Measurements from ENCODE around the gene SERPINB4. TPM values are rescaled to one million over a fixed set of nuclear protein-coding genes. Genes with fewer than 3 reads are reported as not detected.
"Not testable (repeated sequence)": the region's sequence is repeated elsewhere in the genome, so short reads cannot be mapped to it uniquely, and the experiment has no call there.

SERPINB4 gene
- total RNA-seq (2014; rRNA removed) = not detected in 2 replicates
- not detected for polyA plus RNA-seq (2012)

DNA sequence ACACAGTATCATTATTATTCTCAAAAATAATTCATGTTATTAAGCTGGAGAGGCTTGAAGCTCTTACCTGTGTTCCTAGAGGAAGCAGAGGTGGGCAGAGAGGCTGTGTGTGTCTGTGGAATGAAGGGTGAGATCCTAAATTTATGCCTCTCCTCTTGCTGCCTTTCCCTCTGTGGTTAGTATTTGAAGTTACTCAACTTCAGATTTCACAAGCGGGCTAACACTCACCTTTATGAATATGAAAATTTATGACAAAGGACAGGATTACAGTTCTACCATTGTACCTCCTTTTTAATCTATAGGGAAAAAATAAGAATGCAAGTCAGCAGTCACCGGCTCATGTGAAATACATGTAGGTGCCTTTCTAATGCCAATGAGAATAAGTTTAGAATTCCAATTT lies at the start of gene SERPINB4:
TSS of gene SERPINB4 (minus strand) at position 115 of the 400 bp plus-strand sequence. CDS start 679 bp downstream, outside the sequence.
- DNase-seq (ENCODE audit: low read depth) = not testable (repeated sequence)

DNA sequence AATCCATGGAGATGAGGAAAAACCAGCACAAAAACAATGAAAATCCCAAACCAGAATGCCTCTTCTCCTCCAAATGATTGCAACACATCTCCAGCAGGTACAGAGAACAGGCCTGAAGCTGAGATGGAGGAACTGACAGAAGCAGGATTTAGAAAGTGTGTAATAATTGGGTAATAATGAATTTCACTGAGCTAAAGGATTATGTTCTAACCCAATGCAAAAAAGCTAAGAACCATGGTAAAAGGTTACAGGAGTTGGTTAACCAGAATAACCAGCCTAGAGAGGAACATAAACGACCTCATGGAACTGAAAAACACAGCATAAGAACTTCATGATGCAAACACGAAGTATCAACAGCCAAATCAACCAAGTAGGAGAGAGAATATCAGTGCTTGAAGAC lies 45.0 kb upstream of the SERPINB4 start:
- DNase-seq (ENCODE audit: low read depth) = no peak

DNA sequence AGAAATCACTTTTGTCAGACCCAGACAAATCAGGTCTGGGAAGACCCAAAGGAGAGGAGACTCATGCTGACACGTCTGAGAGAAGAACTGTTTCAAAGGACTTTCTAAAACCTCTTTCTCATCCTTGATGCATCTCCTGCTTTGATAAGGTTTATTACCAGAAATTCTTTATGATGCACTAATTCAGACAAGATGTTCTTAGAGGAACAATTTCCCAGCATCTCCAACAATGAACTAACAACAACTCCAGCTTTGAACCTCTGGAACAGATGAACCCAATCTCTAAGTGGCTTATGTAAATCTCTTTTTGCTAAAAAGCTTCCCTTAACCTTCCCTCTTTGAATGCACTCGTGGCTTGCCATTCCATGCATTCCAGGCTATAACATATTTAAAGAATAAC lies 42.8 kb upstream of the SERPINB4 start:
- DNase-seq (ENCODE audit: low read depth) = no peak

DNA sequence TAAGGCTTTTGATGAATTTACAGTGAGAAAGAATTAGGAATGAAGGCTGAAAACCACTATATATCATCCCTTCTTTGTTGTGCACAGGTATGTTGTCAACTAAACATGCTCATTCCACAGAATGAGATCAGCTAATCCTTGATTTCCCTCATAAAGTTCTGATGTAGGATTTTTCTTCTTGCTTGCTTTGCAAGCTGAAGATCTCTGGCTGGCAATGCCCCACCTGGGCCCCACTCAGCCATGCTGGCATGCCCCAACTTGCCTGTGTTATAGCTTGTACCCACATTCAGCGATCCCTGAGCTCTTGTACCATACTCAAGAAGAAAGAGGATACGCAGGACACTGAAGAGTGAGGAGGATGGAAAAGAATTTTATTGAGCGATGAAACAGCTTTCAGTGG lies 40.7 kb upstream of the SERPINB4 start:
- no peak for DNase-seq (ENCODE audit: low read depth)

DNA sequence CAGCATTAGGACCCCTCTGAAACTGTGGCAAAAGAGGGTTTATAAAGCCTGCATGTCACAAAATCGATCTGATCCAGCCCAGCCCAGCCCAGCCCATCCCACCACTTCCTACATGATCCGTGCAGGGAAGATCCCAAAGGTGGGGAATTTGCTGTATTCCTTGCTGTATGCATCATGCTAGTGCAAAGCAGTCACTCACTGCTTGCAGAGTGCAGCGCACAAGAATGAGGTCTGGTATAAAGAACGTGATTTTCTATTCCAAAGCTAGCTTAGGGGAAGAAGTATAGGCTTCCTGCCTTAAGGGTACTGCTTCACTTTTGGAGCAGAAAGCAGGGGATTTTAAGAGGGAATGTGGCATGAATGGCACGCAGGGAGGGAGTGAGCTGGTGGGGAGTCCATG lies 39.8 kb upstream of the SERPINB4 start:
- DNase-seq (ENCODE audit: low read depth) = no peak

DNA sequence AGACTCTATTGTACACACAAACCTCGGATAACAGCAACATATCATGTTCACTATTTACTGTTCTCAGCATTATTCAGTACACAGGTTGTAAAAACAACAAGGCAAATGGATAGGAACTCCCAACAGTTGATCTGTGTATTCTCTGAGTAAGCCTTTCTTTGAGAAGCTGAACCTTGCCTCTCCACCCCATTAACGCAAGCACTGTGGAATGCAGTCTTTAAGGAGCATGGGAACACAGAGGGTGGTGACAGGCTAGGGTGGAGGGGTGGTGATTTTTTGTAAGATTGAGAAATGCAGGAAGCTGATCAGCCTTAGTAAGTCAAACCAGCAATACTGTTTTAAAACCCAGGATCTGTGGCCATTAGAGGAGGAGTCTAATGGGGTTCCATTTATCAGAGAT lies 39.1 kb upstream of the SERPINB4 start:
- DNase-seq (ENCODE audit: low read depth) = peak; percentile 89

DNA sequence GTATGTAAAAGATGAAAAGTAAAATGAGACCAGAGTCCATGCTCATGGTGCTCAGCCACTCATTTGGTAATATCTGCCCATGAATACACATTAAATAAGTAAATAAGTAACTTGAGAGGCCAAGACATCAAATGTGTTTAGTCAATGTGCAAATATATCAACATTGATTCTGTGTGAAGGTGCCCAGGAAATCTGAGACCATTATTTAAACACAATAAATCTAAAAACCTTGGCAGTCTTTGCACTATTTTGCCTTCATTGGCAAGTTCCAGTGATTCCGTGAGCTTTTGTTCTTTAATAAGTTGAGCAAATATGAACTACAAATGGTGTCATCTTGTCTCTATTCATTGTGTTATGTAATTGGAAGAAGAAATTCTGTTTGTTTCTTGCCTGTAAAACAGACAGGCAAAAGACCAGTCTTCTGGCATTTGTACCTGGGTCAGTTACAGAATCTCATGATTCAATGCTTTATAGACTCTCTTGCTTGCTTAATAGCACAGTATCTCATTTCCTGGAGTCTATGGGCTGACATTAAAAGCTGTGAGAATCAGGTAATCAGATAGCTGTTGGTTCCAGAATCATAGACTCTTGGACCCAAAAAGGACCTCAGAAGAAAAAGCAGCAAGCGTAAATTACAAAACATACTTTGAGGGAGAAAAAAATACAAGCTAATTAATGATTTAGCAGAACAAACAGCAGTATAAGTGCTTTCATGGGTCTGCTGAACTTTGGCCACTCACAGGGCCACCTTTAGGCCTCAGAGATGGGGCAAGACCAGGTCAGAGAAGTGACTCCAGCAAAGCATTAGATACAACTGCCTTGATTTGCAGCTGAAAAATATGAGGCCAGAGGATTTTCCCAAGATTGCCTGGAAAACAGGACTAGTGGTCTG lies 37.6 kb upstream of the SERPINB4 start:
- DNase-seq (ENCODE audit: low read depth) = no peak

DNA sequence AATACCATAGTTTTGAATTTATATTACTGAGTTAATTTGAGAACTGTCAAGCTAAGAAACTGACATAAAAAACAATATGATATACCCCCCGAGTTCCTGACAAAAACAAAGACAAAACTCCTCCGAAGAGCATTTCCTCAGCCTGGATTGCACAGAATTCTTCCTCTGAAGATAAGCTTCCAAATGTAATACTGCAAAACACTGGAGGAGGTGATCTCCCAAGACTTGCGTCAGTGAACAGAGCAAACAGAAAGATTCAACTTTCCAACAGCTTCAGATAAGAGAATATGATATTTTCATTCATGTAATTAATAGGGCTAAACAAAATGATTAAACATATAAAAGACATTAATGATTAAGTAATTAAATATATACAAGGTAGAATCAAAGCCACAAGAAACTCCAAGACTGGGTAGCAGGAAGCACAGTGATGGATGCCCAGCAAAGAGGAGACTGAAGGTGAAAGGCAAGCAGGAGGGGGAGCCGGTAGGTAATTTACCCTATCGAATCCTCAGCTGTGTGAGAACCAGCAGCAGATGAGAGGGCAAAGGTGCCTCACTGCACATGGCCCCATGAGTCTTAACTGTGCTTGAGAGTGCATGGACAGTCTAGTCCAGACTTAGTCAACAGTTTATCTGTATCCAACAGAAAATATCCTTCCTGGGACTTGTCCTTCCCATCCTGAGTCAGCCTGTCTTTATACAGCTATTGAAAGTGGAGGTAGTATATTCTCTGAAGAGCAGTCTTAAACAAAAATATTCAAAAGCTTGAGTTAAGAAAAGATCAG lies 36.0 kb upstream of the SERPINB4 start:
- DNase-seq (ENCODE audit: low read depth) = no peak

DNA sequence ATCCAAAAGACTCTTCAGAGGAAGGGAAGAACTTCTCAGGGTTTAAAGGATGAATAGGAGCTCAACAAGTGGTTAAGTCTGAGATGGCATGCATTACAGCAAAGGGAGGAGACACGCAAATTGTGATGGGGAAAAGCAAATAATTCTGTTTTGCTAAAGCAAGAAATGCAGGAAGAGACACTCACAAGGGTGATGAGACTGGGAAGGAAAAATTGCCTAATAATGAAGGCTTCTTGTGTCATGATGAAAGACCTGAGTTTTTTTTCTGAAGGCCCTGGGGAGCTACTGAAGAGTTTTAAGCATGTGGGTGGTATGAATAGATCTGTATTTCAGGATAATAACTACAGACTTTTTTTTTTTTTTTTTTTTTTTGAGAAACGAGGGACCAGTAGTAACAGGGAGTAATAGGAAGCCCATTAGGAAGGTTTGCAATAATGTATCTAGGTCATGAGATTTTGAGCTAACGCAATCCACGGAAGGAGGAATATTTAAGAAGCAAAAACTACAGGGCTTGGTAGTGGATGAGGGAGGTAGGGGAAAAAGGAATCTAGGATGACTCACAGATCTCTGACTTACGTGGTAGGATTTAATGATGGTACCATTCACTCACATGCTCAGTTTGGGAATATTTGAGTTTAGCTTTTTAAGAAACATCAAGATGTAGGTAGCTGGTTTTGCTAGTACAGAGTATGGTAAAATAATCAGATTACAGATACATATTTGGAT lies 33.6 kb upstream of the SERPINB4 start:
- DNase-seq (ENCODE audit: low read depth) = peak; percentile 8

DNA sequence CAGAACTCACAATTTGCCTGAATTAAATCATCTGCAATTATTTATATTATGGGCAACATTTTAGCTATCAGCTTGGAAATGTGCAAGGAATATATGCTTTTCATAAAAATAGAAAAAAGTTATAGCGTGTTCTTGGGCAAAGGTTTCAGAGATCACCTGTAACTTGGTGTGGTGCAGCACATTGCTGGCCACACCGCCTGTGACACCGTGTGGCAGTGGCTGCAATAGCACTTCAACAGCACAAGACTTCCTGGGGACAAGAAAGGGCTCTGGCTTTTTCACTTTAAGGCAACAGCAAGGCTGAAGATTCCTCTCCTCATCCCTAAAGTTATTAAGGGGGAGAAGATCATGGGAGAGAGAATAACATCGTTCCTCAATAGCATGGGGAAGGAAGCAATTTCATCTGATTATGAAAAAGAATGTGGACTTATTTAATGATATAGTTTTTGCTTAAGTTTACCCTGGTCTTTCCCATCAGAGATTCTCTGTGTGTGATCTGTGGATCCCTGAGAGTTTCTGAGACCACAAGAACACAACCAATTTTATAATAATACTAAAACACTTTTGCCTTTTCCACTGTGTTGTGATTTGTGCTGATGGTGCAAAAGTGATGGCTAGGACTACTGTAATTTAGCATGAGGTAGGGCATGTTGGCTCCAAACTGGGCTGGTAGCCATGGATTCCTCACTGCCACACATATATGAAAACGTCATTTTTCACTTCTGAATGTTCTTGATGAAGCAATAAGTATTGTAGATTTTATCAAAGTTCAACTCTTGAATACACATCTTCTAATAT lies 32.7 kb upstream of the SERPINB4 start:
- DNase-seq (ENCODE audit: low read depth) = peak; percentile 7

DNA sequence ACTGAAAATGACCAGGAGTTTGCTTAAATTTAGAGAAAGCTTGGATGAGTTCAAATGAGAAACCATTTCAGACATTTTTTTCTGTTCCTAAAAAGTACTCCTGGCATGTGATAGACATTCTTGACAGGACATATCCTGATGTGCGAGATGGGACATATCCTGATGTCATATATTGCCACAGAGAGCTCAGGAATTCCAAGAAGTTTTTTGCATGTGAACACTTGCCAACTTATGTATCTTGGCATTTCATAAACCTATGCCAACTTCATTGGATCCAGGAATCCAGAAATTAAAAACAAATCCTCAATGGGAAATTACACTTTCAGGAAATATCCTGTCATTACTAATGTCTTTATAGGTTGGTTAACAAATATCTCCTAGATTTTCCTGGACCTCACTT lies 20.5 kb upstream of the SERPINB4 start:
- no peak for DNase-seq (ENCODE audit: low read depth)

DNA sequence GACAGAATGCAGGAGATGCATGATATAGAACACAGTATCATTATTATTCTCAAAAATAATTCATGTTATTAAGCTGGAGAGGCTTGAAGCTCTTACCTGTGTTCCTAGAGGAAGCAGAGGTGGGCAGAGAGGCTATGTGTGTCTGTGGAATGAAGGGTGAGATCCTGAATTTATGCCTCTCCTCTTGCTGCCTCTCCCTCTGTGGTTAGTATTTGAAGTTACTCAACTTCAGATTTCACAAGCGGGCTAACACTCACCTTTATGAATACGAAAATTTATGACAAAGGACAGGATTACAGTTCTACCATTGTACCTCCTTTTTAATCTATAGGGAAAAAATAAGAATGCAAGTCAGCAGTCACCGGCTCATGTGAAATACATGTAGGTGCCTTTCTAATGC lies 17.7 kb upstream of the SERPINB4 start, which contains the start of gene SERPINB3:
TSS of gene SERPINB3 (minus strand) at position 144 of the 400 bp plus-strand sequence. CDS start 677 bp downstream, outside the sequence.
- not testable (repeated sequence) for DNase-seq (ENCODE audit: low read depth)

DNA sequence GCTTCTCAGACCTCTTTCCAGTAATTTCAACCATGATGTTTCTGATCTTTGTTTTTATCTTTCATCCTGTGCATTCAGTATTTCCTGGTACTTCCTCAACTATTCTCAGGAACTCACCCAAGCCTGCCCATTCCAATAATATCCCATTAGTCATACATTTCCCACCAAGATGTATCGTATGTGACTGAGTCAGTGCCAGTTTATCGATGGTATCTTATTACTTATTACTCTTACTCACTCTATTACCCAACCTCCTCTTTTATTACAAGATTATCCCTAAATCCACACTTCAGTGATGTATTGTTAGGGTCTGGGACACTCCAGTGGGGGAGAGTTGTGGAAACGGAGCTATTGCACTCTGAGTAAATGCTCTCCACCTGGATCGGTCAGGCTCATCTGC lies 14.9 kb upstream of the SERPINB4 start:
- DNase-seq (ENCODE audit: low read depth) = peak; percentile 43

DNA sequence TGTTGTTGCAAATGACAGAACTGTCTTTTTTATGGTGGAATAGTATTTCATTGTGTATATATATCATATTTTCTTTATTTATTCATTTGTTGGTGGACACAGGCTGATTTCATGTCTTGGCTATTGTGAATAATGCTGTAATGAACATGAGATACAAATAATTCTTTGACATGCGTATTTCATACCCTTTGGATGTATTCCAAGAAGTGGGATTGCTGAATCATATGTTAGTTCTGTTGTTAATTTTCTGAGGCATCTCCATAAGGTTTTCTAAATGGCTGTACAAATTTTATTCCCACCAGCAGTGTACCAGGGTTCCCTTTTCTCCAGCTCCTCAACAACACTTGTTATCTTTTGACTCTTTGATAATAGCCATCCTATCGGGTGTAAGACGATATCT lies 6.2 kb upstream of the SERPINB4 start:
- peak; percentile 43 for DNase-seq (ENCODE audit: low read depth)

DNA sequence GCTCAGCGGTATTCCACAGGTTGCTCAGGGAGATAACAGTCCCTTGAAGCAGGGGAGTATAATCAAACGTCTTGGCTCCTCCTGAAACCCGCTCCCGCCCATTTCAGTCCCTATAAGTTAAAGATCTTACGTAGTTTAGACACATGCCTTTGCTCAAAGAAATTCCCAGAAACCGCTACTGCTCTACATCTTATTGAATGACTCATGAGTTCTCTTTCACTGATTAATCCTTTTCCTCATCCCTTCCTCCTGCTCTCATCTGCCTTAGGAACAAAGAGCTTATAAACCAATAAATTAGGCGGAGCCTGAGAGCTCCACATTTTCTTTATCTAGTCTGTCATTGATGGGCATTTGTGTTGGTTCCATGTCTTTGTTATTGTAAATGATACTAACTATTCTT lies 4.2 kb upstream of the SERPINB4 start:
- peak; percentile 16 for DNase-seq (ENCODE audit: low read depth)

DNA sequence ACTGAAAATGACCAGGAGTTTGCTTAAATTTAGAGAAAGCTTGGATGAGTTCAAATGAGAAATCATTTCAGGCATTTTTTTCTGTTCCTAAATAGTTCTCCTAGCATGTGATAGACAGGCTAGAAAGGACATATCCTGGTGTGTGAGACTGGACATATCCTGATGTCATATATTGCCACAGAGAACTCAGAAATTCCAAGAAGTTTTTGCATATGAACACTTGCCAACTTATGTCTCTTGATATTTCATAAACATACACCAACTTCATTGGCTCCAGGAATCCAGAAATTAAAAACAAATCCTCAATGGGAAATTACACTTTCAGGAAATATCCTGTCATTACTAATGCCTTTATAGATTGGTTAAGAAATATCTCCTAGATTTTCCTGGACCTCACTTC lies 2.9 kb upstream of the SERPINB4 start:
- DNase-seq (ENCODE audit: low read depth) = peak; percentile 14

DNA sequence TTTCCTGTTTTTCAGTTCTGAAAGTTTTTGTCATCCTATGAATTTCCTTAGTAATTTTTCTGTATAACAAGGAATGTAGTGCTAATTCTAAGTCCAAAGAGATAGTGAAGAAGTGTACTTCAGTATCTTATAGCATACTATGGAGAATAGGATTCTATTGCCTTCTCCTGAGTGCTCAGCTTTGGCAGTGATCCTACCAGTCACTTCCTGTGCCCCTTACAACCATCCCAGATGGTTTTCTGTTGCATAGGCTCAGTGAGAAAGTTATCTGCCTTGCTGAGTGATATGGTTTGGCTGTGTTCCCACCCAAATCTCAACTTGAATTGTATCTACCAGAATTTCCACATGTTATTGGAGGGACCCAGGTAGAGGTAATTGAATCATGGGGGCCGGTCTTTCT lies 638 bp upstream of the SERPINB4 start:
- DNase-seq (ENCODE audit: low read depth) = not testable (repeated sequence)

DNA sequence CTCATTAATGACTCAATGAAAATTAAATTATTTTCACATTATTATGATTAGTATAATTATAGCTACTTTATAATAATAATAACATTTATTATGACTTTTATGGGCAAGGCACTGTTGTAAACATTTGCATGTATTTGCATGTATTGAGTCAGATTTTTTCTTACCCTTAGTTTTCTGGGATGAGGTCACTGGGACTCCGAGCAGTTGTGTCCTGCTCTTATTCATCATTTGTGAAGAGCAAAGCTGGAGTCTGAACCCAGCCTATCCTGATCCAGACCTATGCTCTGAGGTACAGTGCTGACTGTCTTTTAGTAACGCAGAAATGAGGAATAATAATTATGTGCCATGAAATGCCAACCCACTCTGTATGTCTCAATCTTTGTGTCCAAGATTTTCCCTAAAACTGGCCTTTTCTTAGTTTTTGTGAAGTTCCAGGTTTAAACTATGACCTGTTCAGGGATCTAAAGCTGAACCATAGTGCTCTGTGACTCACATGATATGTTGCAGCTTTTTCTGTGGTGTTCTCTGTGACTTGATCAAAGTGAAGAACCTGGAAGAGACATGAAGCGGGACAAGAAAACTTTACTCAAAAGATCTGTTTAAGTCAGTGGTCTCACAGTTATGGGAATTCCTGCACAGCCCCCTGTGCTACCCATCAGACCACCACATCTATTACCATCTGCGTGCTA lies 1.2 kb downstream of the SERPINB4 start:
- peak; percentile 12 for DNase-seq (ENCODE audit: low read depth)

DNA sequence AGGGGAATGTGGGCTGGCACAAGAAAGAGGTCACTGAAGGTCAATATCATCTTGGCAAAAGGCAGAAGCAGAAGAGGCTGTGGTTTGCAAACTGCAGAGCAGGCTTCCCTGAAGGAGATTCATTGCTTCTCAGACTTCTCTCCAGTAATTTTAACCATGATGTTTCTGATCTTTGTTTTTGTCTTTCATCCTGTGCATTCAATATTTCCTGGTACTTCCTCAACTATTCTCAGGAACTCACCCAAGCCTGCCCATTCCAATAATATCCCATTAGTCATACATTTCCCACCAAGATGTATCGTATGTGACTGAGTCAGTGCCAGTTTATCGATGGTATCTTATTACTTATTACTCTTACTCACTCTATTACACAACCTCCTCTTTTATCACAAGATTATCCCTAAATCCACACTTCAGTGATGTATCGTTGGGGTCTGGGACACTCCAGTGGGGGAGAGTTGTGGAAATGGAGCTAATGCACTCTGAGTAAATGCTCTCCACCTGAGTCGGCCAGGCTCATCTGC lies 2.8 kb downstream of the SERPINB4 start:
- DNase-seq (ENCODE audit: low read depth) = peak; percentile 39

DNA sequence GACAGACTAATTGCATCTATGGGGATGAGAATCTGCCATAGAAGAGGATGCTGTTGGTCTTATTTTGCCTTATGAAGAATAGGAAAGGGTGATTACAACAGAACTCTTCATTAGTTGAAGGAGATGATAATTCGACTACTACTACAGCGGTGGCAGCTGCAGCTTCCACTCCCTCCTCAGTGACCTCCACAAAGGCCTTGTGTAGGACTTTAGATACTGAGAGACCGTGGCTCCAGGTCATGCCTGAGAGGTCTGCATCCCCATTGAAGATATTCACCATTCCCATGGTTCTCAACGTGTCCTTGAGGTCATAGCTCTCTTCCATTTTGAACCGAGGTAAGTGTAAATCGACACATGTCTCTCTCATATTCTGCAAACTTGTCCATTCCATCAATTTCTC lies 6.4 kb downstream of the SERPINB4 start:
- DNase-seq (ENCODE audit: low read depth) = no peak
